PC-3 (cell line): ENCODE results near the gene DAO.

Experiments
- CTCF ChIP-seq: fragments of 300-600 bp; sonication (generic); conservative IDR thresholded peaks from 2 replicates; pipeline ENCODE4 v1.5.1; 2017; ENCODE audit warnings: antibody characterized with exemption, low read depth, mild to moderate bottlenecking, low read length
- EZH2 ChIP-seq: fragments of 300-600 bp; sonication (generic); IDR thresholded peaks from one replicate; pipeline ENCODE4 v1.6.1; 2017; ENCODE audit warnings: antibody characterized with exemption, mild to moderate bottlenecking, low read length; ENCODE audit not compliant: unreplicated experiment
- EZH2phosphoT487 ChIP-seq: fragments of 300-600 bp; sonication (generic); IDR thresholded peaks from 2 replicates; pipeline ENCODE4 v1.6.1; 2018; ENCODE audit warnings: mild to moderate bottlenecking, antibody characterized with exemption, low read length, borderline replicate concordance

- TF ChIP-seq CTCF (no peak), EZH2 (no peak), EZH2phosphoT487 (no peak)
Measured at GRCh38 chr12:108899145-108899544, 19.3 kb downstream of the DAO start.
